AG04449 (cell line): ENCODE measurements around the gene SMU1.

Source experiments
- CTCF ChIA-PET: fragments of 350-600 bp; formaldehyde crosslinking; extraction: SDS; loops from one replicate; lab custom pipeline; 2021; ENCODE audit warnings: antibody characterized with exemption; lab: Yijun Ruan, JAX
- POLR2A ChIA-PET: fragments of 400-600, 350-600 bp; formaldehyde crosslinking; extraction: SDS; loops from one replicate; lab custom pipeline; 2020; ENCODE audit warnings: antibody characterized with exemption, inconsistent platforms; lab: Yijun Ruan, JAX
- DNase-seq: peaks from one replicate; pipeline ENCODE4 v3.0.0-alpha.2; 2010; ENCODE audit warnings: low read depth, low spot score
- H3K4me3 ChIP-seq: 2 replicates; pipeline ENCODE4 v1.5.1; 2011; ENCODE audit warnings: low read depth, mild to moderate bottlenecking, control low read depth, low read length
- CTCF ChIP-seq: IDR thresholded peaks from one replicate; pipeline ENCODE4 v1.5.1; 2011; ENCODE audit warnings: mild to moderate bottlenecking, moderate library complexity, low read length, control low read depth, inconsistent platforms; ENCODE audit not compliant: insufficient read depth; ENCODE audit errors: missing control alignments

The SMU1 gene

GRCh38 chr9:33076046-33077004, at the start of gene SMU1:
TSS of gene SMU1 (minus strand) at chr9:33076674. CDS start at chr9:33076608, 66 bp downstream.
- no peak for TF ChIP-seq CTCF
- DNase-seq = peak; percentile 69
- peak within 1 kb of the TSS; percentile 98 for H3K4me3 ChIP-seq
- ChIA-PET CTCF (interaction anchor here (1.1 to 6.8 kb wide), 3 partner anchors 26 to 157 kb away, joined by 3 to 149 read pairs (median 4); no protein-coding TSS in a partner anchor), POLR2A (interaction anchor here (0.5 to 2.1 kb wide), 10 partner anchors 32 to 255 kb away, joined by 3 to 14 read pairs (median 4); partner anchors contain the start of genes BAG1, CHMP5 and DNAJA1)

GRCh38 chr9:33125461-33125860, 49.0 kb upstream of the SMU1 start:
- TF ChIP-seq CTCF = no peak
- DNase-seq = no peak
- ChIA-PET POLR2A (no interaction called here), CTCF (interaction anchor here (1.9 kb wide), 1 partner anchor 101 kb away, joined by 10 read pairs; no protein-coding TSS in a partner anchor)
- no peak overlapping the region for H3K4me3 ChIP-seq

GRCh38 chr9:33124751-33125381, 48.4 kb upstream of the SMU1 start:
- no peak for DNase-seq
- CTCF ChIA-PET = interaction anchor here (1.9 kb wide), 1 partner anchor 101 kb away, joined by 10 read pairs; no protein-coding TSS in a partner anchor
- no peak for TF ChIP-seq CTCF
- POLR2A ChIA-PET = no interaction called here
- no peak overlapping the region for H3K4me3 ChIP-seq

- POLR2A ChIA-PET = no interaction called here
- CTCF ChIA-PET = interaction anchor here (0.7 kb wide), 1 partner anchor 102 kb away, joined by 4 read pairs; no protein-coding TSS in a partner anchor
- DNase-seq = no peak
- TF ChIP-seq CTCF = no peak
- H3K4me3 ChIP-seq = no peak overlapping the region
Observed at GRCh38 chr9:33124046-33124445, 47.6 kb upstream of the SMU1 start.

- DNase-seq = no peak
- no peak for TF ChIP-seq CTCF
- ChIA-PET POLR2A (no interaction called here), CTCF (interaction anchor here (0.7 kb wide), 1 partner anchor 102 kb away, joined by 4 read pairs; no protein-coding TSS in a partner anchor)
- H3K4me3 ChIP-seq = no peak overlapping the region
Observed at GRCh38 chr9:33123407-33124031, 47.0 kb upstream of the SMU1 start.
